ENCODE data around the gene ZC3H18.

The ZC3H18 gene

DNA sequence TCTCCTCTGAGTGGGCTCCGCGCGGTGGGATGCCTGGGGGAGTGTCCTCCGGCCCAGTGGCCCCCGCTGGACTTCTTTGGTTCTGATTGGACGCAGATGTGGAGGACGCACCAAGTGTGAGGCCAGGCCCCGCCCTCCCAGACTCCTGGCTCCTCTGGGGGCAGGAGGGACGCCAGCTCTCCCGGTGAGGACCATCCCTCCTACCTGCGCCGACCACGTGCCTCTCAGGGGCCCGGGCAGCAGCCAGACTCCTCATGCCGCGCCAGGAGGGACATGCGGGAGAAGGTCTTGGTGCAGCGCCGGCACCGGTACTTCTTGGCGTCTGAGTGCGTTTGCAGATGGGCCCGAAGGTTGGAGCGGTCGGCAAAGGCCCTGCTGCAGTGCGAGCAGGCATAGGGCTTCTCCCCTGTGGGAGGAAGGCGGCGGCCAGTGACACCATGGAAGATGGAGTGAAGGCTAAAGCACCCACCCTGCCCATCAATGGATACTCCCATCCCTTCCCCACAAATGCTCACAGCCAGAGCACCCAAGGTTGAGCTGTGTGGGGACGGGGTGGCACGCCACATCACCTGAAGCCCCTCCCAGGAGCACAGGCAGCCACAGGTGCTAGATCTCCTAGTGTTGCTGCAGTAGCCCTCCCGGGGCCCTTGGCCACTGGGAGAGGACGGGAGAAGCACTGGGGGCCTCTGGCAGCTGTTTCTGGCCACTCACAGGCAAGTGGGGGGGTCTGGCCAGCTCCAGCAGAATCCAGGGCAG lies 108.2 kb downstream of the ZC3H18 start:
- DNase-seq (no peak), ATAC-seq (no peak)

DNA sequence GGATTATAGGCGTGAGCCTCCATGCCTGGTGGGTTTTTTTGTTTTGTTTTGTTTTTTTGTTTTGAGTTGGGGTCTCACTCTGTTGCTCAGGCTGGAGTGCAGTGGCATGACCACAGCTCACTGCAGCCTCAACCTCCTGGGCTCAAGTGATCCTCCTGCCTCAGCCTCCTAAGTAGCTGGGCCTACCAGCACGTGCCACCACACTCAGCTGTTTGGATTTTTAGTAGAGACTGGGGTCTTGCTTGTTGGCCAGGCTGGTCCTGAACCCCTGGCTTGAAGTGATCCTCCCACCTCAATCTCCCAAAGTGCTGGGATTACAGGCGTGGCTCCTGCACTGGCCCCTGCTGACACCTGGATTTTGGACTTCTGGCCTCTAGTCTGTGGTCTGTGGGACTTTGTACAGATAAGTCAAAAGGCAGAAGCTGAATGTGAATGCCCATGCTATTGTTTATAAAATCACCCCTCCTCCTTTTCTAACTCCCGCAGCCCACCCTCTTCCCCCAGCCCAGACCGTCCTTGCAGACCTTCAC lies 110.4 kb downstream of the ZC3H18 start:
- ATAC-seq (no peak), DNase-seq (no peak)

- ATAC-seq: no peak
These were observed 111.0 kb downstream of the ZC3H18 start for GRCh38 chr16:88681084-88681680.

More at GRCh38 chr16:88681084-88681680, 111.0 kb downstream of the ZC3H18 start:
- DNase-seq: peak; percentile 66
